ENCODE measurements around the gene REXO1. TPM values are rescaled to one million over a fixed set of nuclear protein-coding genes. Genes with fewer than 3 reads are reported as not detected.

The REXO1 gene
- total RNA-seq (2011; cell fraction: chromatin; rRNA removed; ENCODE audit: low replicate concordance): 46.7 and 163 TPM in 2 replicates
- 112 and 114 TPM in 2 replicates for total RNA-seq (2011; cell fraction: nucleolus; rRNA removed)
- total RNA-seq (2011; cell fraction: nucleoplasm; rRNA removed): 55.0 and 57.6 TPM in 2 replicates
- total RNA-seq (2014; rRNA removed): 15.8 and 21.9 TPM in 2 replicates
- total RNA-seq (2014; rRNA removed; fragmentation: Illumina TruSeq; extraction: Trizol): 3.5 and 4.5 TPM in 2 replicates
- 15.8 and 20.8 TPM in 2 replicates for total RNA-seq (2015; rRNA removed; fragmentation: Illumina TruSeq; extraction: Trizol)
- total RNA-seq (2021): 52.4 and 63.3 TPM in 2 replicates
- 14.6 and 21.5 TPM in 2 replicates for polyA plus RNA-seq (2011; rRNA removed)
- 17.4 and 27.3 TPM in 2 replicates for polyA plus RNA-seq (2011; cell fraction: cytosol; rRNA removed)
- polyA plus RNA-seq (2011; cell fraction: nucleus; rRNA removed): 56.5 and 100 TPM in 2 replicates
- polyA plus RNA-seq (2012): 37.1 and 39.8 TPM in 2 replicates
- 16.7 and 40.7 TPM in 2 replicates for polyA plus RNA-seq (2014; fragmentation: Illumina TruSeq; extraction: Trizol)
- under 1 TPM; 0.04 to 0.29 TPM for polyA plus RNA-seq (2014; fragmentation: Nextera tagmentation; extraction: Ambion mirVana)
- 31.0 and 50.1 TPM in 2 replicates for polyA plus RNA-seq (2014; rRNA removed)
- 7.4 and 11.2 TPM in 2 replicates for polyA minus RNA-seq (2011; rRNA and poly(A)+ RNA removed)
- polyA minus RNA-seq (2011; cell fraction: cytosol; rRNA and poly(A)+ RNA removed): 23.8 and 34.7 TPM in 2 replicates
- 19.5 and 21.3 TPM in 2 replicates for polyA minus RNA-seq (2011; cell fraction: nucleus; rRNA and poly(A)+ RNA removed)
- percentile 75 among the genes with signal in this experiment for Bru-seq, nascent RNA
- percentile 68 among the genes with signal in this experiment for BruChase-seq, experiment 1, labeled RNA remaining after a 2-hour chase
- percentile 72 among the genes with signal in this experiment for BruChase-seq, experiment 2, labeled RNA remaining after a 6-hour chase
- long read RNA-seq, experiment 1, partial matches to known transcripts: 31 of 90 reads
- long read RNA-seq, experiment 1, other reads (novel, unspliced or antisense): 56 of 90 reads
- long read RNA-seq, experiment 2, full-length matches to known transcripts: 7 of 37 reads
- long read RNA-seq, experiment 2, partial matches to known transcripts: 20 of 37 reads
- long read RNA-seq, experiment 2, other reads (novel, unspliced or antisense): 10 of 37 reads
- long read RNA-seq, experiment 3: 0 reads

DNA sequence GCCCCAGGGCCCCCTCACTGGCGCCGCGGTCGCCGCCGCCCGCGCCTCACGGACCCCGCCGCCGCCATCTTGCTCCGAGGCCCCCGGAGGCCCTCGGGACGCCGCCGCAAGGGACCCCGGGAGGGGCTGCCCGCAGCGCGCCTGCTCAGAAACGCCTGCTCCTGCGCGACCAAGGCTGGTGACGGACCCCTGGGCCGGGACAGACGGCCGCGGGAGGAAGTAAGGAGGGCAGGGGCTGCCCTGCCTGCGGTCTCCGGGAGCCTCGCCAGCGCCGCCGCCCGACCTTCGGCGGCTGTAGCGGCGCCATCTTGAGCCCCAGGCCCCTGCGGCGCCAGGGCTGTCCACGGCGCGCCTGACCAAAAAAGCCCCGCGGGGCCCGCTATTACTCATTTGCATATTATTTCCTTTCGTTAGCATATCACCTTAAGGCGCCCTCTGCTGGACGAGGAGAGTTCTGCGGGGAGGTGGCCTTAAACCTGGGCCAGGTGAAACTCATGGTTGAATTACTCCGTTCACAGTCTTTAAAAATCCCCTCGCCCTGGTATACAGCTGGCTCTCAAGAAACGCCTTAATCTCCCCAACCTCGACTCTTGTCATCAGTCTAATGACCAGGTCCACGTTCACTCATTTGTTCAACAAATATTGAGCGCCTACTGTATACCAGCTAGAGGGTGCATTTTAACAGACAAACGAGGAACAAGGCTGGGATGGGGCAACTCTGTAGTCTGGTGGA lies at the start of gene REXO1:
TSS of gene REXO1 (minus strand) at position 85 of the 733 bp plus-strand sequence. CDS start 125 bp downstream, outside the sequence.
- Histone ChIP-seq H4K20me1 (replicated peaks; ENCODE audit: control insufficient read depth, insufficient read depth, low read length) (peaks cover 35% of the 10 kb centered on the region), H3K4me1 (replicated peaks in 1 of 2; ENCODE audit: control insufficient read depth in 2 of 2, insufficient read depth in 2 of 2, low read length in 2 of 2) (peaks cover 26 to 83% of the 10 kb centered on the region in 2 experiments), H3K27ac (ENCODE audit: extremely low read depth, low read depth, low read length) (peak within 1 kb of the TSS; percentile 100), H3K9me1 (ENCODE audit: control insufficient read depth, insufficient read depth, low read length) (no peaks in the 10 kb centered on the region), H2AFZ (ENCODE audit: low read depth, low read length) (peak within 1 kb of the TSS; percentile 100), H3K4me3 (peak within 1 kb of the TSS; percentile 100), H3K4me2 (ENCODE audit: insufficient read depth, low read length) (peak within 1 kb of the TSS; percentile 99), H3K79me2 (ENCODE audit: control insufficient read depth, insufficient read depth, low read length) (peaks cover 83% of the 10 kb centered on the region), H3K36me3 (ENCODE audit: control insufficient read depth, insufficient read depth, low read length) (peaks cover 60% of the 10 kb centered on the region), H3K27me3 (ENCODE audit: control insufficient read depth in 2 of 2, insufficient read depth in 2 of 2, low read length in 2 of 2) (no peaks in the 10 kb centered on the region), H3K9me3 (replicated peaks; ENCODE audit: control insufficient read depth, insufficient read depth, low read depth, low read length) (no peaks in the 10 kb centered on the region), H3K9ac (ENCODE audit: insufficient read depth in 1 of 2, low read depth in 2 of 2, low read length in 2 of 2) (peak within 1 kb of the TSS; percentile 99)
- ChIA-PET CTCF (ENCODE audit: low intra/inter-chr PET ratio) (interaction anchor here (0.7 kb wide), 1 partner anchor 74 kb away, joined by 3 read pairs; no protein-coding TSS in a partner anchor), POLR2A (interaction anchor here (0.6 to 1.2 kb wide), 2 partner anchors 10 to 424 kb away, joined by 3 read pairs; no protein-coding TSS in a partner anchor)
- intact Hi-C loops (cut with micrococcal nuclease): no loop called here
- DNase-seq (ENCODE audit: extremely low read depth in 1 of 4, low spot score in 3 of 4) (peak; percentile 88 to 96 (median 90)), ATAC-seq (peak; percentile 76), FAIRE-seq (peak; percentile 95)
- no TSS peak for BruUV-seq (replicated peaks)
- 3% methylated on average over 47 of the region's 60 CpGs for WGBS (ENCODE audit: insufficient coverage, low coverage, missing lambda C conversion rate)
- in situ Hi-C loops (cut with MboI): no loop called here
- no peak for TF ChIP-seq HMG20B (CRISPR knock-in tag; IDR thresholded peaks at IDR 0.05)
- TF ChIP-seq ZNF277 (CRISPR knock-in tag; IDR thresholded peaks at IDR 0.05; ENCODE audit: borderline replicate concordance): no peak
- TF ChIP-seq EHMT2 (IDR thresholded peaks at IDR 0.05): no peak
- TF ChIP-seq XRCC5 (IDR thresholded peaks at IDR 0.05; ENCODE audit: low read depth, low read length): peak; percentile 91; the same call in 1 of the 2 replicates
- no peak for TF ChIP-seq ZNF77 (CRISPR knock-in tag; IDR thresholded peaks at IDR 0.05)
- no peak for TF ChIP-seq ZNF830 (CRISPR knock-in tag; IDR thresholded peaks at IDR 0.05)
- no peak for TF ChIP-seq TSC22D4 (tag; IDR thresholded peaks at IDR 0.05)
- TF ChIP-seq, protein P1, sequence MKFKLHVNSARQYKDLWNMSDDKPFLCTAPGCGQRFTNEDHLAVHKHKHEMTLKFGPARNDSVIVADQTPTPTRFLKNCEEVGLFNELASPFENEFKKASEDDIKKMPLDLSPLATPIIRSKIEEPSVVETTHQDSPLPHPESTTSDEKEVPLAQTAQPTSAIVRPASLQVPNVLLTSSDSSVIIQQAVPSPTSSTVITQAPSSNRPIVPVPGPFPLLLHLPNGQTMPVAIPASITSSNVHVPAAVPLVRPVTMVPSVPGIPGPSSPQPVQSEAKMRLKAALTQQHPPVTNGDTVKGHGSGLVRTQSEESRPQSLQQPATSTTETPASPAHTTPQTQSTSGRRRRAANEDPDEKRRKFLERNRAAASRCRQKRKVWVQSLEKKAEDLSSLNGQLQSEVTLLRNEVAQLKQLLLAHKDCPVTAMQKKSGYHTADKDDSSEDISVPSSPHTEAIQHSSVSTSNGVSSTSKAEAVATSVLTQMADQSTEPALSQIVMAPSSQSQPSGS (CRISPR knock-in tag; IDR thresholded peaks at IDR 0.05): no peak
- TF ChIP-seq HNRNPK (IDR thresholded peaks at IDR 0.05; ENCODE audit: low read depth, low read length, poor library complexity, severe bottlenecking): no peak
- TF ChIP-seq ZNF518B (CRISPR knock-in tag; IDR thresholded peaks at IDR 0.05): no peak
- no peak for TF ChIP-seq ZNF696 (CRISPR knock-in tag; conservative IDR thresholded peaks at IDR 0.05)

All from K562 (cell line).